Hepatocyte (in vitro differentiated cells): ENCODE measurements around the gene CES5A.

ENCODE experiments used
- EZH2phosphoT487 ChIP-seq: fragments of 200-600 bp; sonication (generic); IDR thresholded peaks from one replicate; pipeline ENCODE4 v1.6.1; 2018; ENCODE audit warnings: antibody characterized with exemption, mild to moderate bottlenecking, low read depth, moderate library complexity; ENCODE audit not compliant: unreplicated experiment, severe bottlenecking
- TF ChIP-seq, protein P1 (sequence below): fragments of 200-600 bp; sonication (generic); IDR thresholded peaks from 2 replicates; pipeline ENCODE4 v1.5.1; 2016; ENCODE audit warnings: antibody characterized with exemption, mild to moderate bottlenecking; ENCODE audit not compliant: poor library complexity

DNA sequence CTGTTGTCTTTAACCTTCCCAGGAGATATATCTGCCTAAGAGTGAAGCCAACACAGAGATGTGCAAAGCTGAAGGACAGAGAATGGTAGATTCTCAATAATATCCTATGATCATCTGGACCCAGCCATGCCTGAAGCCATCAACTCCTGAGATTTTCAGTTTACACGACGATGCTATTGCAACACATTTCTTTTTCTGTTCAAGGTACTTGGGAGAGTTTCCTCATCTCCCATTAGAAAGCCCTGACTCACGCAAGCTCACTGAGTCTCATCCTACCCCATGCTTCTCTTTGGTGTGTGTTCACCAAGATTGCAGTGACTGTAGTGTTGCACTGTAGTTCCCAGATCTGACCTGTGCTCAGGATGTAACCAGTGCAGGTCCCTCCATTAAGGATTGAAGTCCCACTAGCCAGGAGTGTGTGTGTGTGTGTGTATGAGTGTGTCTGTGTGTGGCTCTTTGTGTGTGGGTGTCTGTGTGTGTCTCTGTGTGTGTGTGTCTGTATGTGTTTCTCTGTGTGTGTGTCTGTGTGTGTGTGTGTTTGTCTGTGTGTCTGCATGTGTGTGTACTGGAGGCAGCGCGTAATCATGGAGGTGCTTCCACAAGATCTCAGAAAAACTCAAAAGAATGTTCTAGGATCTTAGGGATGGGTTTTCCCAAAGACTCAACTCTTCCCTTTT, 57.8 kb downstream of the CES5A start:
- TF ChIP-seq, protein P1, sequence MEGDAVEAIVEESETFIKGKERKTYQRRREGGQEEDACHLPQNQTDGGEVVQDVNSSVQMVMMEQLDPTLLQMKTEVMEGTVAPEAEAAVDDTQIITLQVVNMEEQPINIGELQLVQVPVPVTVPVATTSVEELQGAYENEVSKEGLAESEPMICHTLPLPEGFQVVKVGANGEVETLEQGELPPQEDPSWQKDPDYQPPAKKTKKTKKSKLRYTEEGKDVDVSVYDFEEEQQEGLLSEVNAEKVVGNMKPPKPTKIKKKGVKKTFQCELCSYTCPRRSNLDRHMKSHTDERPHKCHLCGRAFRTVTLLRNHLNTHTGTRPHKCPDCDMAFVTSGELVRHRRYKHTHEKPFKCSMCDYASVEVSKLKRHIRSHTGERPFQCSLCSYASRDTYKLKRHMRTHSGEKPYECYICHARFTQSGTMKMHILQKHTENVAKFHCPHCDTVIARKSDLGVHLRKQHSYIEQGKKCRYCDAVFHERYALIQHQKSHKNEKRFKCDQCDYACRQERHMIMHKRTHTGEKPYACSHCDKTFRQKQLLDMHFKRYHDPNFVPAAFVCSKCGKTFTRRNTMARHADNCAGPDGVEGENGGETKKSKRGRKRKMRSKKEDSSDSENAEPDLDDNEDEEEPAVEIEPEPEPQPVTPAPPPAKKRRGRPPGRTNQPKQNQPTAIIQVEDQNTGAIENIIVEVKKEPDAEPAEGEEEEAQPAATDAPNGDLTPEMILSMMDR = no peak
- TF ChIP-seq EZH2phosphoT487 = no peak
